GM18508 (cell line): ENCODE data around the gene PSME1.

ENCODE experiments used
- ATAC-seq: cut with Tn5 transposase; IDR thresholded peaks from one replicate; pipeline ENCODE4 v1.9.1; 2021; ENCODE audit warnings: moderate number of reproducible peaks; ENCODE audit not compliant: insufficient read depth, unreplicated experiment

Gene PSME1

DNA sequence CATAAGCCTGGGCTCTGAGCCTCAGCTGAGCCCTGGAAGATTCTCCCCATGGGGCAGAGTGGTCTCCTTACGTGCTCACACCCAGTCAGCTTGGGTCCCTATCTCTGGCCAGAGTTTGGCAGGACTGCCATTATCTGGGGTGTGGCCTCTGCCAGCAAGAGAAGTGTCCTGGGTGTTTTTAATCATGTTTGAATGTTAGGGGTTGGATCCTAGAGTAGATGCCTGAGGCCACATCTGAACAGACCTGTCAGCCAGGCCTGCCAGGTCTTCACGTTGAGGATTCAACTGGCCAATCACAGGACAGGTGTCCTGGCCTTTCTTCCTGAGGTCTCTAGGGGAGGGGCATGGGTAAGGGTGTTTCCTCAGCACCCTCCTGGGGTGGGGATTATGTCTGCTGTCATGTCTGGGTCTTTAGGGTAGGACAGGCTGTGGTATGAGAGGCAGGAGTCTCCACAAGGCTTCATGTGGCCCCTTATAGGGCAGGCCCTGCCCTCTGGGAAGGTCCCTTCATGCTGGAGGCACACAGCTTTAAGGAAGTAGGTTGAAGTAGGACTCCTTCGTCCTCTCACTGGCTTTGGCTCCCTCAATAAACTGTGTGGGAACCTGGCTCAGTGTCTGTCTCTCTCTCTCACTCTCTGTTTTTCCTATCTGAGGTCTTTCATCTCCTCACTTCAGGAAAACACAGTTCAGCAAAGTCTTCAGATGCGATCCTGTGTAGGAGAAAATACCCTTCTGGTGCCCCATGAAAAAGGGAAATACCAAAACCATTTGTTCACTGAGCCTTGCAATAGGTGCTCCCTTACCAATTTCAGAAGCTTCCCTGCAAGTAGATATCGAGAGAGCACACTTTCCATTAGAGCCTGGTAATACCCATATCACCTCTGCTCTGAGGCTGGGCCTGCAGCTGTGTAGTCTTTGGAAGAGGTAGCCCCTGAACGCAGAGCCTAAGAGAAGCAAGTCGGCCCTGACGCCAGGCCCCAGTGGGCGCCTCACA, 12.3 kb upstream of the PSME1 start:
- no peak for ATAC-seq

DNA sequence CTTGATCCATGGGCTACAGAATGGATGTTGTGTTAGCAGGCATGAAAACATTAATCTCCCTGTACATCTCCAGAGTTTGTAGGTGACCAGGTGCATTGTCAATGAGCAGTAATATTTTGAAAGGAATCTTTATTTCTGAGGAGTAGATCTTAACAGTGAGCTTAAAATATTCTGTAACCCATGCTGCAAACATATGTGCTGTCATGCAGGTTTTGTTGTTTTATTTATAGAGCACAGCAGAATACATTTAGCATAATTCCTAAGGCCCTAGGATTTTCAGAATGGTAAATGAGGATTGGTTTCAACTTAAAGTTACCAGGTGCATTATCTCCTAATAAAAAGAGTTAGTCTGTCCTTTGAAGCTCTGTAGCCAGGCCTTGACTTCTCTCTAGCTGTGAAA, 9.1 kb upstream of the PSME1 start:
- ATAC-seq: no peak

DNA sequence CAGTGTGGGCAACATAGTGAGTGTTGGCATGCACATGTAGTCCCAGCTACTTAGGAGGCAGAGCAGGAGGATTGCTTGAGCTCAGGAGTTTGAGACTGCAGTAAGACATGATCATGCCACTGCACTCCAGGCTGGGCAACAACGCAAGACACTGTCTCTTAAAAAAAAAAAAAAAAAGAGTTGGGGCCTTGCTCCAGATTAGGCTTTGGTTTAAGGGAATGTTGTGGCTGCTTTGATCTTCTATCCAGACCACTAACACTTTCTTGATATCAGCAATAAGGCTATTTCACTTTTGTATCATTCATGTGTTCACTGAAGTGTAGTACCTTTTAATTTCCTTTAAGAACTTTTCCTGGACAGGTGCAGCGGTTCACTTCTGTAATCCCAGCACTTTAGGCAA, 8.3 kb upstream of the PSME1 start:
- ATAC-seq: no peak

DNA sequence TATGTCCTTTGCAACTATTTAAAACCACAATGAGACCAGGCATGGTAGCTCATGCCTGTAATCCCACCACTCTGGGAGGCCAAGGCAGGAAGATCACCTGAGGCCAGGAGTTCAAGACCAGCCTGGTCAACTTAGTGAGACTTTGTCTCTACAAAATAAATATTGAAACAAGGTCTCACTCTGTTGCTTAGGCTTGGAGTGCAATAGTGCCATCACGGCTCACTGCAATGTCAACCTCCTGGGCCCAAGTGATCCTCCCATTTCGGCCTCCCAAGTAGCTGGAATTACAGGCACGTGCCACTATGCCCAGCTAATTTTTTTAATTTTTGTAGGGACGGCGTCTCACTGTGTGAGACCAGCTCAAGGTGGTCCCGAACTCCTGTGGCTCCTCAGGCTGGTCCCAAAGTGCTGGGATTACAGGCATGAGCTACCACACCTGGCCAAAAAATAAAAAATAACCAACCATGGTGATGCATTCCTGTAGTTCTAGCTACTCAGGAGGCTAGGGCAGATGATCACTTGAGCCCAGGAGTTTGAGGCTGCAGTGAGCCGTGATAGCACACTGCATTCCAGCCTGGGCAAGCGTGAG, 6.5 kb upstream of the PSME1 start:
- no peak for ATAC-seq

DNA sequence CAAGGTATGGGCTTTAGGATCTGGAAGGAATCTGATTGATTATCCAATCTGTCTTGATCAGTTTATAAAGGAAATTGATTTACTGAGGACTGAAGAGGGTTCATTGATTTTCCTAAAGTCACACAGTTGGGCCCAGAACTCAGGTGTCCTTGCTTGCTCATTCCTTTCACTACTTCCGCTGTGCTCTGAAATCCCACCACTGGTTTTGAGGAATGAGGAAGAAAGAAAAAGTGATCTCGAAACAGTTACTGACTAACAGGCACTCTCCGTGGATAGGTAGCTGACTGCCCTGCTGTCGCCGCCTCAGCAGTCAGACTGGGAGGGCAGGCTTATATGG, 5.6 kb upstream of the PSME1 start, which contains the start of gene FITM1:
TSS of gene FITM1 (plus strand) at position 280 of the 337 bp plus-strand sequence. CDS start 905 bp downstream, outside the sequence.
- ATAC-seq: no peak

DNA sequence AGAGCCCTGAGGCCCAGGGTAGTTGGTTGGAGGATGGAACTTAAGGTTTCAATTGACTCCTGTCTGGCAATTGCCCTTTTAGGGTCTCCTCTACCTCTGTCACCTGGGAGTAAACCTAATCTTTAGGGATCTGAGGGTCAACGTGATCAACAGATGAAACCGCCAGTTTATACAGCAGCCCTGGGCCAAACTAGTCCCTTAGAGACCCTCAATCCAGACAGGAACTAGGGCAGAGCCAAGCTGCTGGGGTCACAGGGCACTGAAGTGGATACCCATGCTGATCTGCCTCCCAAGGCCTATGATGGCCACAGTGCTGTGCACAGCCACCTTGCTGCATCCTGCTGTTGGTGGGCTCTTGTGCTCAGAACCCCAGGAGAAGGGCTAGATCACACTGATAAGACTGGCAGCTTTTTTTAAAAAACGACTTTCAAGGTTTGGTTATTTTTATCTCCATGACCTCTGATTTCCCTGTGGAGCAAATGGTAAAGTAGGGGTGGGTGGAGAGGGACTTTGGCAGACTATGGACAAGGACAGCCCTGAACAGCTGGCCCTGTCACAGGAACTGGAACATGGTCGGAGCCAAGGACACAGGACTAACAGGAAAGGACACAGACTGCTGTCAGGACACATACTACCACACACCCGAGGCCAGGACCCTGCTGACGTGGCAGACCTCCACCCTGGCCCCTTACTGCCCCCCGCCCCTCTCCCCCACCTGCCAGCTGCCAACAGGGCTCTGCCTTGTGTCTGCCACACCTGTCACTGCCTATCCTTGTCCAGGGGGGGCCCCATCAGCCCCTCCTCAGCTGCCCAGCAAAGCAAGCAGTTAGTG, 5.1 kb upstream of the PSME1 start:
- no peak for ATAC-seq

DNA sequence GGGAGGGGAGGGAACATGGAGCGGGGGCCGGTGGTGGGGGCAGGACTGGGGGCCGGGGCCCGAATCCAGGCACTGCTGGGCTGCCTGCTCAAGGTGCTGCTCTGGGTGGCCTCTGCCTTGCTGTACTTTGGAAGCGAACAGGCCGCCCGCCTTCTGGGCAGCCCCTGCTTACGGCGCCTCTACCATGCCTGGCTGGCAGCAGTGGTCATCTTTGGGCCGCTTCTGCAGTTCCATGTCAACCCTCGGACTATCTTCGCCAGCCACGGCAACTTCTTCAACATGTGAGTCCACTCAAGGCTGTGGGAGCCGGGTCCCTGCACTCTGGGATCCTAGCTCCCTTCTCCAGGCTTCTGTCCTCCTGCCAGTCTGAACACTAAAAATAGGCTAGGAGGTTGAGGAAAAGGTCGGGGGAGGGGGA, 4.4 kb upstream of the PSME1 start:
- no peak for ATAC-seq

DNA sequence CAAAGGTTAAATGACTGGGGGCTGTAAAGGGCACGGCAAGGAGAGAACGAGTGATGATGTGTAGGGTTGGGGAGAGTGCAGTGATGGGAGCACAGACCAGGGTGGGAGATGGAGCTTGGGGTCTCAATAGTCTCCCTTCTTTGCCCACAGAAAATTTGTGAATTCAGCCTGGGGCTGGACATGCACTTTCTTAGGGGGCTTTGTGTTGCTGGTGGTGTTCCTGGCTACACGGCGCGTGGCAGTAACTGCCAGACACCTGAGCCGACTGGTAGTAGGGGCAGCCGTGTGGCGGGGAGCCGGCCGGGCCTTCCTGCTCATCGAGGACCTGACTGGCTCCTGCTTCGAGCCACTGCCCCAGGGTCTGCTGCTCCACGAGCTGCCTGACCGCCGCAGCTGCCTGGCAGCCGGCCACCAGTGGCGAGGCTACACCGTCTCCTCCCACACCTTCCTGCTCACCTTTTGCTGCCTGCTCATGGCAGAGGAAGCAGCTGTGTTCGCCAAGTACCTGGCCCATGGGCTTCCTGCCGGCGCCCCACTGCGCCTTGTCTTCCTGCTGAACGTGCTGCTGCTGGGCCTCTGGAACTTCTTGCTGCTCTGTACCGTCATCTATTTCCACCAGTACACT, 3.8 kb upstream of the PSME1 start:
- no peak for ATAC-seq

DNA sequence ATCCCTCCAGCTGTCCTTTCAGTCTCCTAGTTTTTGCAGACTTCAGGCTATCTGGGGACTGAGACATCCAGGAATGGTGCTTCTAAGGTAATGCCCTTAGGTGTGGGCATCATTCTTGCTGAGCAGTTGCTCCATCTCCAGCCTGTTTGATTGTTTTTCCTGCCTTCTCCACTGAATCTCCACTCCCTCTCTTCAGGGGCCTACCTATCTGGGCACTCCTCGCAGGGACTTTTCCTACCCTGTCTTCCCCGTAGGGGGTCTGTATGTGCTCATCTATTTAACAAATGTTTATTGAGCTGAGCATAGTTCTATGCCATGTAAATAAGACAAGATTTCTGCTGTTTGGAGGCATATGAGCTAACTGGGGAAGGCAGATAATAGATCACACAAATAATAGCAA, 3.0 kb upstream of the PSME1 start:
- ATAC-seq: no peak

DNA sequence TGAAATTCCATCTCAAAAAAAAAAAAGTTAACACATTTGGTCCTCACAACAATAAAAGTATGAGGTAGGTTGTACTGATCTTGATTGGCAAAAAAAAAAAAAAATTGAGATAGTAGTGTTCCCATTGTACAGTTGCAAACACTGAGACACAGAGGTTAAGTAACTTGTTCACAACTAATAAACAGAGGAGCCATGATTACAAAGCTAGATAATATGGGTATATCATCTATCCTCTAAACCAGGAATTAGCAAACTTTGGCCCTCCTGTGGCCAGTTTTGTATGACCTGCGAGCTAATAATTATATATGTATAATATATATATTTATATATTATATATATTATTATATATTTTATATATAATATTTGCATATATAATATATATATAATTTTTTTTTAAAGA, 2.3 kb upstream of the PSME1 start:
- no peak for ATAC-seq

DNA sequence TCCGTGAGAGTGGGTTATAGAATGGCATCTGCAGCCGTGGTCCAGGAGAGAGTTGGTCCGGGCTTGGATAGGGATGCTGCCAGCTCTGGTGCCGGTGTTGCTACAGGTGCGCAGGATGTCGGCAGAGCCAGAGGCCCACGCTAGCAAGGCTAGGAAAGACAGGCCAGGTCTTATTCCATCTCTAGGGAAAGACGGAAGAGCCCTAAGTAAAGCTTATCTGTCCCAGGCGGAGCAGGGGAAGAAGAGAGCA, 485 bp upstream of the PSME1 start:
- ATAC-seq: no peak

DNA sequence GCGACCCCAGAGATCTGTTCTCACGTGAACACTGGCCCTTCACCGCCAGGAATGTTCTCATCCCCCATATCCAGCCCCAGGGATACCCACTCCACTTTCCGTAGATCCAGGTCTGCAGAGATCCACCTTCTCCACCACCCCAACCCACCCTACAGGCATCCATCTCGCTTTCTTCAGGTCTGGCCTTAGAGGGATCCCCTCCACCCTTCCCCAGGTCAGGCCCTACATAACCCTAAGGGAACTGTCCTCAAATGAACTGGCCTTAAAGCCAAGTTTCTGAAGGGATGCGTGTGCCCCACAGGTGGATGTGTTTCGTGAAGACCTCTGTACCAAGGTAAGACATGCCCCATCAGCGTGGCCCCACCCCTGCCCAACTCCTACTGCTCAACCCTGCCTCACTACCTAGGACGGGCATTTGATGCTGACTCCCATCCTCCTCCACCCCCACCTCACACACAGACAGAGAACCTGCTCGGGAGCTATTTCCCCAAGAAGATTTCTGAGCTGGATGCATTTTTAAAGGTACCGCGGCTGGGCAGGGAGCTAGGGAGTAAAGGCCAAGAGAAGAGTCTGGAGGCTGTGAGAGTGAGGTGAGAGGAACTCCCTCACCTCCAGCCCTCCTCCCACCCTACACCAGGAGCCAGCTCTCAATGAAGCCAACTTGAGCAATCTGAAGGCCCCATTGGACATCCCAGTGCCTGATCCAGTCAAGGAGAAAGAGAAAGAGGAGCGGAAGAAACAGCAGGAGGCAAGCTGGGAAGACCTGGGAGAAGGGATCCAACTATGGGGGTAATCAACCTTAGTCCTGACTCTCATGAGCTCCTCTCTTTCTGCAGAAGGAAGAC, 912 bp downstream of the PSME1 start:
- ATAC-seq: no peak

DNA sequence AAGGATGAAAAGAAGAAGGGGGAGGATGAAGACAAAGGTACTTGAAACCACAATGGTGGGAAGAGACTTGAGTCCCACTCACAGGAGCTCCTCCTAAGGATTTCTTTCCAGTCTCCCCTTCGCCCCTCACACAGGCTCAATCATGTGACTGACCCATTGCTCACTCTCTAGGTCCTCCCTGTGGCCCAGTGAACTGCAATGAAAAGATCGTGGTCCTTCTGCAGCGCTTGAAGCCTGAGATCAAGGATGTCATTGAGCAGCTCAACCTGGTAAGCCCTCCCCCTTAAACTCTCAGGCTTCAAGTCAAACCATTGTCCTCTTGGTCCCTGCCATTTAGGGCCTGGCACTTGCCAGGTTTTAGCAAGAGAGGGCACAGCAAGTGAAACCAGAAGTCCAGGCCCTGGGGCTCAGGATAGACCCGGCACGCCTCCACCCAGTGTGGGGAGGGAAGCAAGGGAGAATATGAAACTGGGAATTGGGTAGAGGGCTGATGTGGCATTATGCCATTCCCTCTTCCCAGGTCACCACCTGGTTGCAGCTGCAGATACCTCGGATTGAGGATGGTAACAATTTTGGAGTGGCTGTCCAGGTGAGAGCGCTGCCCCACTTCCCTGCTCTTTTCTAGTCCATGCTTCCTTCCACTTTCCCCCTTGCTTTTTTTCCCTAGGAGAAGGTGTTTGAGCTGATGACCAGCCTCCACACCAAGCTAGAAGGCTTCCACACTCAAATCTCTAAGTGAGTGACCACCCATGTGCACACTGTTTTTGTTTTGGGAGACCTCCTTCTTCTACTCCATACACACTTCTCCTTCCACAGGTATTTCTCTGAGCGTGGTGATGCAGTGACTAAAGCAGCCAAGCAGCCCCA, 1.8 kb downstream of the PSME1 start:
- ATAC-seq: no peak

DNA sequence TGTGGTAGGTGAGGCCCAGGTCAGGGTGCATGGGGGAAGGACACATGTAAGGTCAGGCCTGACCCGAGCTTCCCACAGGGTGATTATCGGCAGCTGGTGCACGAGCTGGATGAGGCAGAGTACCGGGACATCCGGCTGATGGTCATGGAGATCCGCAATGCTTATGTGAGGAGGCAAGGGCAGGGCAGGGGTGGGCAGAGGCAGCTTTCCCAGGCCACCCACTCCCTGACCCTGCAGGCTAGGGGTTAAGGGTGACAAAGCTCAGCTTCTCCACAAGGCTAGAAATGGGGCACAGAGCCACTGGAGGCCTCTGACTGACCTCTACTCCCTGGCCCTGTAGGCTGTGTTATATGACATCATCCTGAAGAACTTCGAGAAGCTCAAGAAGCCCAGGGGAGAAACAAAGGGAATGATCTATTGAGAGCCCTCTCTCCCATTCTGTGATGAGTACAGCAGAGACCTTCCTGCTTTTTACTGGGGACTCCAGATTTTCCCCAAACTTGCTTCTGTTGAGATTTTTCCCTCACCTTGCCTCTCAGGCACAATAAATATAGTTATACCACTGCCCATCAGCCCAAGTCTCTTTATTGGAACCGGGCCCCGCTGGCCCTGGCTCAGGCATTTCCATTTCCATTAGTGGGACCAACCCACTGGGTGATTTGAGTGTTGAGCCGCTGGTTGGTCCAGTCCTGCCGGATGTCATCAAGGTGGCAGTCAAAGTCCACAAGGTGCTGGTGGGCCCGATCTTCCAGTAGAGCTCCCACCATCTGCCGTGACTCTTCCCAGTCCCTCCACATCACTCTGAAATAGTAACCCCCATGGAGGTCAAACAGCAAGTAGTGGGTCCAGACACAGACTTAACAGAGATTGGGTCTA, 2.6 kb downstream of the PSME1 start:
- no peak for ATAC-seq

DNA sequence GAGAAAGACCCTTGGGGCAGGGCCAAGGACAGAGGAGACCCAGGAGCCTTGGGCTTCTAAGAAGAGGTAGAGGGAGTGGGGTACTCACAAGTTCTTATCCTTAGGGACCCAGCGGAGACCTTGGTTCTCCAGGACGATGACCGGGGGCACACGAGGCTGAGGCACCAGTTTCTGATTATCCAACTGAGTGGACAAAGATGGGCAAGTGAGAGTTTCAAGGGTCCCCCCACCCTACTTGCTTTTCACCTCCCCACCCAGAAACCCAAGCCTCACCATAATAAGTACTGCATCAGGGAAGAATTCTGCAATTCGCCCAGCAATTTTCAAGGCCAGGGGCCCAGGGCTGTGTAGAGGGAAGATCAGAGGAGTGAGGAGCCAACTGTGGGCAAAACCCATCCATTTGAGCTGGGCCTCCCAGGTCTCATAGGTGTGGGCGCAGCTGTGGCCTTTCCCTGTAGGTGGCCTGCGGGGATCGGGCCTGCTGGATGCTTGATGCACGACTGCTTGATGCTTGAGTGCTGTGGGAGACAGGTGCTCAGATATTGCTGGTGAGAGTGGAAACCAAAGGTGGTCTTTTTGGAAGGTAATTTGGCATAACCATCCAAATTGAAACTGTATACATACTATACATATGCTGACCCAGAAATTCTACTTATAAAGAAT, 3.4 kb downstream of the PSME1 start:
- ATAC-seq: no peak

DNA sequence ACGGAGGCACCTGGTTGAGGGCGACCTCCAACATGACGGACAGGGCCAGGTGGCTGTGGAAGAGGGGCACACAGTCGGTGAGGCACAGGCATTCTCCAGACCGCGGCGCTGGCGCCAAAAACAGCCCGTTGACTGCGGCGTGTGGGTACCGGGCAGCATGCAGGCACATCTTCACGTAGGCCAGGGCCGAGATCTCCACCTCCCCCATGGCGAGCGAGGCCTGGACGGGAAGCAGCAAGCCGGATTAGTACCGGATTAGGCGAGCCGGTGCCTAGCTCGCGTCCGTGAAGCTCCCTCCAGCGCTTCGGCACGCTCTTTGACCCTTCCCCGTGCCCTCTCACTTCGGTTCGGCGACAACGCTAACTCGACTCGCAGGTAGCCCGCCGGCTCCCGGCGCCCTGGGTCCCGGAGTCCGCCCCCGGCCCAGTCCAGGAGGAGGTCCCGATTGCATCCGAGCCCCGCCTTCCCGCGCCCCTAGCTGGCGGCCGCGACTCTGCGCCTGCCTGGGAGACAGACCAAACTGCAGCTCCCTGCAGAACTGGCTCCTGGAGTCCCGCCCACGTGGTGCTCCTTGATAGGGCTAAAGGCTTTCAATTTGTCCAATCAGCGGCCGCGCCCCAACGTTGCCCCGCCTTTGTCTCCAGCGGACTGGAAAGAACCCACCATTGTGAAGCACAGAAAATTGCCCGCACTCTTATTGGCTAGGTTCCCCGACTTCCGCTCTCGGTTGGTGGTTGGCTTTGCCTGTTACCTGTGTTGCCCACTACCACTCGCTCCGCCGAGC, 5.3 kb downstream of the PSME1 start, which contains the start of gene EMC9:
TSS of gene EMC9 (minus strand) at position 495 of the 784 bp plus-strand sequence. CDS start at position 208, 287 bp downstream.
- ATAC-seq: peak; percentile 74

DNA sequence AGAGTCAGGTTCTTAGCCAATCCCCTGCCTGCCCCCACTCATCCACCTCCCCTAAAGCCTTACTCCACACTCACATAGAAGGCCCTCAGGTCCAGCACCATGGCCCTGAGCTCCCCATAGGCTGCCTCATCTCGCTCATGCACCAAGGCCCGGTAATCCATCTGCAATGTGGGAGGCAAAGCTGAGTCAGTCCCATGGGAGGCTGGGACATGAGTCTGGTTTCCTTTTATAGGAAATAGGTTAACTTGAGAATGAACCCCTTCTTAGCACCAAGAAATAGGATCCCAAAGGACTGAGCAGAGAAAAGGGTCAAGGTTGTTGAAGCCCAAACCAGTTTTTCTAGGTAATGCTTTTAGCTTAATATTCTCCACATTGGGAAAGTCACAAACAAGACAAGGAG, 7.5 kb downstream of the PSME1 start:
- ATAC-seq: no peak
